Kidney glomerular epithelial cell (primary cell): Measurements from ENCODE around the gene ZNF487.
"Not testable (repeated sequence)": the region's sequence is repeated elsewhere in the genome, so short reads cannot be mapped to it uniquely, and the experiment has no call there.

ENCODE experiments used
- DNase-seq: peaks from one replicate; lab custom pipeline; 2025; lab: John Stamatoyannopoulos, UW

ZNF487 gene

DNA sequence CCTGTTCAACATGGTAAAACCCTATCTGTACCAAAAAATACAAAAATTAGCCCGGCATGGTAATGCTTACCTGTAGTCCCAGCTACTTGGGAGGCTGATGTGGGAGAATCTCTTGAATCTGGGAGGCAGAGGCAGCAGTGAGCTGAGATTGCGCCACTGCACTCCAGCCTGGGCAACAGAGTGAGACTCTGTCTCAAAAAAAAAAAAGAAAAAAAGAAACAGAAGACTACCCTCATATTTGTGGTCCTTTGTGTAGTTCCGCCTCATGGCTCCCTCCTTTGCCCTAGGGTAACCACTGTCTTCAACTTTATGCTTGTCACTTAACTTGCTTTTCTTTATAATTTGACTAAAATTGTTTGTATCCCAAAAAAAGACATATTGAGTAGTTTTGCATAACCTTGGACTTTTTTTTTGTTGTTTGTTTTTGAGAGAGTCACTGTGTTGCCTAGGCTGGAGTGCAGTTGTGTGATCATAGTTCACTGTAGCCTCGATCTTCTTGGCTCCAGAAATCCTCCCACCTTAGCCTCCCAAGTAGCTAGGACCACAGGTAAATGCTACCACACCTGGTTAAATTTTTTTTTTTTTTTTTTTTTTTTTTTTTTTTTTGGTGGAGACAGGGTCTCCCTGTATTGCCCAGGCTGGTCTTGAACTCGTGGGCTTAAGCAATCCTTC is 3.7 kb downstream of the ZNF487 start:
- DNase-seq: no peak

DNA sequence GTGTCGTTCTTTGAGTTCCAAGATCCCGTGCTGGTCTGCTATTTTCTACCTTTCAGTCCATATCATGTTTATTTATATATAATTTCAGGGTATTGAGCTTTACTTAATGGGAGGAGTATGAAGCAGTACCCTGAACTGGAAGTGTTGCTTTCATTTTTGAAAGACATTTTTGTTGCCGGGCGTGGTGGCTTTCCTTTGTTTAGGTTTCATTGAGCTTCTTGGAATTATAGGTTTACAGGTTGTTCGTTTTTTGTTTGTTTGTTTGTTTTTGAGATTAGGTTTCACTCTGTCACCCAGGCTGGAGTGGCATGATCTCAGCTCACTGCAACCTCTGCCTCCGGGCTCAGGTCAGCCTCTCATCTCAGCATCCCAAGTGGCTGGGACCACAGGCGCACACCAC is 7.4 kb downstream of the ZNF487 start:
- no peak for DNase-seq

DNA sequence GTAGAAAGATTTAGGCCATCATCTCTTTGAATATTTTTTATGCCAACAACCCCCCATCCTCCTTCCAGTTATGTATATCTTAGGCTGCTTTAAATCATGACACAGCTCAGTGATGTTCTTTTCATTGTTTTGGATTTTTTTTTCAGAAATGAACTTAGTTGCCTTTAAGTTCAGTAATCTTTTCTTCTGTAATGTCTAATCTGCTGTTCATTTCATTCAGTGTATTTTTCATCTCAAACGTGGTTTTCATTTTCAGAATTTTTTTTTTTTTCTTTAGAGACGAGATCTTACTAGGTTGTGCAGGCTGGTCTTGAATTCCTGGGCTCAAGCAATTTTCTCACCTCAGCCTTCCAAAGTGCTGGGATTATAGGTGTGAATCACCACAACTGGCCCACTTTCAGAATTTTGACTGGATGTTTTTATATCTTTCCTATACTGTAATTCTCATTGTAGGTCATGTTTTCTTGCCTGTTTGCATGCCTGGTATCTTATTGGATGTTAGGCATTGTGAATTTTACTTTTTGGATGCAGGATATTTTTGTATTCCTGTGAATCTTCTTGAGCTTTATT is 8.1 kb downstream of the ZNF487 start:
- no peak for DNase-seq

DNA sequence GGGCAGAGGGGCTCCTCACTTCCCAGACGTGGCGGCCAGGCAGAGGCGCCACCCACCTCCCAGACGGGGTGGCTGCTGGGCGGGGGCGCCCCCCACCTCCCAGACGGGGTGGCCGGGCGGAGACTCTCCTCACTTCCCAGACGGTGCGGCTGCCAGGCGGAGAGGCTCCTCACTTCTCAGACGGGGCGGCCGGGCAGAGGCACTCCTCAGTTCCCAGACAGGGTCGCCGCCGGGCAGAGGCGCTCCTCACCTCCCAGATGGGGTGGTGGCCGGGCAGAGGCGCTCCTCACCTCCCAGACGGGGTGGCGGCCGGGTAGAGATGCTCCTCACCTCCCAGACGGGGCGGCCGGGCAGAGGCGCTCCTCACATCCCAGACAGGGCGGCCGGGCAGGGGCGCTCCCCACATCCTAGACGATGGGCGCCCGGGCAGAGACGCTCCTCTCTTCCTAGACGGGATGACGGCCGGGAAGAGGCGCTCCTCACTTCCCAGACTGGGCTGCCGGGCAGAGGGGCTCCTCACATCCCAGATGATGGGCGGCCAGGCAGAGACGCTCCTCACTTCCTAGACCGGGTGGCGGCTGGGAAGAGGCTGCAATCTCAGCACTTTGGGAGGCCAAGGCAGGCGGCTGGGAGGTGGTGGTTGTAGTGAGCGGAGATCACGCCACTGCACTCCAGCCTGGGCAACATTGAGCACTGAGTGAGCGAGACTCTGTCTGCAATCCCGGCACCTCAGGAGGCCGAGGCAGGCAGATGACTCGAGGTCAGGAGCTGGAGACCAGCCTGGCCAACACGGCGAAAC is 9.5 kb downstream of the ZNF487 start:
- DNase-seq: not testable (repeated sequence)

DNA sequence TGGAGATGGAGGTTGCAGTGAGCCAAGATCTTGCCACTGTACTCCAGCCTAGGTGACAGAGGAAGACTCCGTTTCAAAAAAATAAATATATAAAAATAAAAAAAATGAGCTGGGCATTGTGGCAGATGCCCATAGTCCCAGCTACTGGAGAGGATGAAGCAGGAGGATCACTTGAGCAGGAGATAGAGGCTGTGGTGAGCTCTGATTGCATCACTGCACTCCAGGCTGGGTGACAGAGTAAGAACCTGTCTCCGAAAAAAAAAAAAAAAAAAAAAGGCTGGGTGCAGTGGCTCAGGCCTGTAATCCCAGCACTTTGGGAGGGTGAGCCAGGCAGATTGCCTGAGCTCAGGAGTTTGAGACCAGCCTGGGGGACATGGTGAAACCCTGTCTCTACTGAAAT is 11.8 kb downstream of the ZNF487 start:
- no peak for DNase-seq

DNA sequence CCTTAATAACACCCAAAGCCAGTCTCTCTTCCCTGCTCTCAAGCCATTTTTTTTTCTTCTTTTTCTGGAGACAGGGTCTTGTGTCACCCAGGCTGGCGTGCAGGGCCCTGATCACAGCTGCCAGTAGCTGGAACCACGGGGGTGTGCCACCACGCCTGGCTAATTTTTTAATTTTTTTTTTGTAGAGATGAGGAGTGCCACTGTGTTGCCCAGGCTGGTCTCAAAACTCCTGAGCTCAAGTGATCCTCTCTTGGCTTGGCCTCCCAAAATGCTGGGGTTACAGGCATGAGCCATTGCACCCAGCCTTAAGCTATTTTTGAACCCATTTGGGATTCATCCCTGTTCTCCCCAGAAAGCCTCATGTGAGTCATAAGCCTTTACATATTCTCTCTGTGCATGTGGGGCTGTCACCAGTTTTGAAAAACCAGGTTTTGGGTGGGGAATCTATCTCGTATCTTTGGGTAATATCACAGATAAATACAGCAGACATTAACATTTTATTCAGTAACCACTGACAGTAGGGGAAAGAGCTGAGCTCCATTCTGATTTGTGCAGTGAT is 15.5 kb downstream of the ZNF487 start:
- no peak for DNase-seq

DNA sequence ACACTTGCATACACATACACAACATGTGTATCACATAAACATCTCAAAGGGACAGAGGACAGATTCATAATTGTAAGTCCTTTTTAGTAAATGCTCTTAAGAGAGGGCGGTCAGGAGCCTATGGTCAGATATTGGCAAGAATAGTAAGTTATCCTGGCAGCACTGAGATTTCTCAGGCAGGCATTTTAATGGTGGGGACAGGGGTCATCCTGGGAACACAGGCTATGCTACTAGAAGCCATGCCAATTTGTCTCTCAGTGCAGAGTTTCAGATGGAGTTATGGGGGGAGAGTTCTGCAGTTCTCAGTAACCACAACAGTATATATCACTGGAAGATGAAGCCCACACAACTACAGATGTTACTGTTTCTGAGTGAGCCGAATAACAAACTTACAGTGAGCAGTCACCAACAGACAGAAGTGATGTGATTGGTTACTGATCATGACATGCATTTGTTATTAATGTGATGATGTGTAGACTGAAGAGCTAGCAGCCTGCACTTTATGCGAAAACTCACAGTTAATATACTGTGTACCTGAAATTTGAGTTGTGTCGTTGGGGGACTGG is 16.4 kb downstream of the ZNF487 start:
- no peak for DNase-seq

DNA sequence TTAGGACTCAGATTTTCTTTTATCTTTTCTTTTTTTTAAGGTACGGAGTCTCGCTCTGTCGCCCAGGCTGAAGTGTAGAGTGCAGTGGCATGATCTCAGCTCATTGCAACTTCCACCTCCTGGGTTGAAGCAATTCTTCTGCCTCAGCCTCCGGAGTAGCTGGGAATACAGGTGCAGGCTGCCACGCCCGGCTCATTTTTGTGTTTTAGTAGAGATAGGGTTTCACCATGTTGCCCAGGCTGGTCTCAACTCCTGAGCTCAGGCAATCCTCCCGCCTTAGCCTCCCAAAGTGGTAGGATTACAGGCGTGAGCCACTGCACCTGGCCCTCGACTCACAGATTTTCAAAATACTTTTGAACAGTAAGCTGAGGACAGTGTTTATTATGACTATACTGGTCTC is 17.1 kb downstream of the ZNF487 start:
- not testable (repeated sequence) for DNase-seq

DNA sequence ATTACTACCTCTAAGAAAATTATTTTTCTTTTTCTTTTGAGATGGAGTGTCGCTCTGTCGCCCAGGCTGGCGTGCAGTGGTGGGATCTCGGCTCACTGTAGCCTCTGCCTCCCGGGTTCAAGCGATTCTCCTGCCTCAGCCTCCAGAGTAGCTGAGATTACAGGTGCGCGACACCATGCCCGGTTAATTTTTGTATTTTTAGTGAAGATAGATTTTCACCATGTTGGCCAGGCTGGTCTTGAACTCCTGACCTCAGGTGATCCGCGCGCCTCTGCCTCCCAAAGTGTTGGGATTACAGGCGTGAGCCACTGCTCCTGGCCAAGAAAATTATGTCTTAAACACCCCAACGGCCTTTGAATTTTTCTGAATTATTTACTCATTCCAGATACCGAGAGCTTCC is 19.6 kb downstream of the ZNF487 start:
- not testable (repeated sequence) for DNase-seq

DNA sequence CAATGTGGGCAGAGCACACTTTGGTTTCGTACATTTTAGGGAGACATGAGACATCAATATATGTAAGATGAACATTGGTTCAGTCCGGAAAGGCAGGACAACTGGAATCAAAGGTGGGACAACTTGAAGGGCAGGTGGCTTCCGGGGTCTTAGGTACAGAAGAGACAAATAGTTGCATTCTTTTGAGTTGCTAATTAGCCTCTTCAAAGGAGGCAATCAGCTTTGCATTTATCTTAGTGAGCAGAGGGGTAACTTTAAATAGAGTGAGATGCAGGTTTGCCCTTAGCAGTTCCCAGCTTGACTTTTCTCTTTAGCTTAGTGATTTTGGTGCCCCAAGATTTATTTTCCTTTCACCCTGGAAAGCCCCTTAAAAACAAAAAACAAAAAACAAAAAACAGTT is 21.3 kb downstream of the ZNF487 start:
- no peak for DNase-seq

DNA sequence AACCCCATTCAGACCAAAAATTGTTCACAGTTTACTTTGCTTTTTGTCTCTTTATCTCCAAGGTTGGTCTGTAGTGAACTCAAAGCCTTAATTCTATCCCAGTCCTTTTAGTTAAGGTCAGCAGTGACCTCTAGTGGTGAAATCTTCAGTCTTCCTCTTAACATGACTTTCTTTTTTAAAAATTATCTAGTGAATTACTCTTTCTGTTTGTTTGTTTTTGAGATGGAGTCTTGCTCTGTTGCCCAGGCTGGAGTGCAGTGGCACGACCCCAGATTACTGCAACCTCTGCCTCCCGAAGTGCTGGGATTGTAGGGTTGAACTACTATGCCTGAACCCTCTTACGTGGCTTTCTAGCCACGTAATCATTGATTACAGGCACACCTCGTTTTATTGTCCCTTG is 25.0 kb downstream of the ZNF487 start:
- DNase-seq: peak; percentile 74

DNA sequence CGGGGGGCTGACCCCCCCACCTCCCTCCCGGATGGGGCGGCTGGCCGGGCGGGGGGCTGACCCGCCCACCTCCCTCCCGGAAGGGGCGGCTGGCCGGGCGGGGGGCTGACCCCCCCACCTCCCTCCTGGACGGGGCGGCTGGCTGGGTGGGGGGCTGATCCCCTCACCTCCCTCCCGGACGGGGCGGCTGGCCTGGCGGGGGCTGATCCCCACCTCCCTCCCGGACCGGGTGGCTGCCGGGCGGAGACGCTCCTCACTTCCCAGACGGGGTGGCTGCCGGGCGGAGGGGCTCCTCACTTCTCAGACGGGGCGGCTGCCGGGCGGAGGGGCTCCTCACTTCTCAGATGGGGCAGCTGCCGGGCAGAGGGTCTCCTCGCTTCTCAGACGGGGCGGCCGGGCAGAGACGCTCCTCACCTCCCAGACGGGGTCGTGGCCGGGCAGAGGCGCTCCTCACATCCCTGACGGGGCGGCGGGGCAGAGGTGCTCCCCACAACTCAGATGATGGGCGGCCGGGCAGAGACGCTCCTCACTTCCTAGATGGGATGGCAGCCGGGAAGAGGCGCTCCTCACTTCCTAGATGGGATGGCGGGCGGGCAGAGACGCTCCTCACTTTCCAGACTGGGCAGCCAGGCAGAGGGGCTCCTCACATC is 28.3 kb downstream of the ZNF487 start:
- DNase-seq: not testable (repeated sequence)

DNA sequence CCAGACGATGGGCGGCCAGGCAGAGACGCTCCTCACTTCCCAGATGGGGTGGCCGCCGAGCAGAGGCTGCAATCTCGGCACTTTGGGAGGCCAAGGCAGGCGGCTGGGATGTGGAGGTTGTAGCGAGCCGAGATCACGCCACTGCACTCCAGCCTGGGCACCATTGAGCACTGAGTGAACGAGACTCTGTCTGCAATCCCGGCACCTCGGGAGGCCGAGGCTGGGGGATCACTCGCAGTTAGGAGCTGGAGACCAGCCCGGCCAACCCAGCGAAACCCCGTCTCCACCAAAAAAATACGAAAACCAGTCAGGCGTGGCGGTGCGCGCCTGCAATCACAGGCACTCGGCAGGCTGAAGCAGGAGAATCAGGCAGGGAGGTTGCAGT is 28.8 kb downstream of the ZNF487 start:
- not testable (repeated sequence) for DNase-seq

DNA sequence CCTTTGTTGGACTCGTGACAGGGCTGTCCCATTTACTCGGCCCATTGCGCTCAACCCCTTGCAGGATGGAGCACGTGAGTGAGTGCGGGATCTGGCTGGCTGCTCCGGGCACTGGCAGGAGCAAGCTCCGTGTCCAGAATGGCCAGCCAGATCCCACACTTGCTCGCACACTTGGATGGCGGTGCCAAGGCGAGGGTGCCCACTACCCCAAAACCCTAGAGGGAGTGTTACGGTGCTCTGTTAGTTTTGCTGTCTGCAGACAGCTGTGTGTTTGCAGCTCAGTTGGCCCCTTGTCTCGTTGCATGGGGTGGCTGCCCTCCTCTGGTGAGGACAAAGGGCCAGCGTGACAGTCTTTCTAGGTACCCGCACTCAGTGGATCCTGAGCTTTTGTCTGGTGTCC is 34.2 kb downstream of the ZNF487 start:
- no peak for DNase-seq

DNA sequence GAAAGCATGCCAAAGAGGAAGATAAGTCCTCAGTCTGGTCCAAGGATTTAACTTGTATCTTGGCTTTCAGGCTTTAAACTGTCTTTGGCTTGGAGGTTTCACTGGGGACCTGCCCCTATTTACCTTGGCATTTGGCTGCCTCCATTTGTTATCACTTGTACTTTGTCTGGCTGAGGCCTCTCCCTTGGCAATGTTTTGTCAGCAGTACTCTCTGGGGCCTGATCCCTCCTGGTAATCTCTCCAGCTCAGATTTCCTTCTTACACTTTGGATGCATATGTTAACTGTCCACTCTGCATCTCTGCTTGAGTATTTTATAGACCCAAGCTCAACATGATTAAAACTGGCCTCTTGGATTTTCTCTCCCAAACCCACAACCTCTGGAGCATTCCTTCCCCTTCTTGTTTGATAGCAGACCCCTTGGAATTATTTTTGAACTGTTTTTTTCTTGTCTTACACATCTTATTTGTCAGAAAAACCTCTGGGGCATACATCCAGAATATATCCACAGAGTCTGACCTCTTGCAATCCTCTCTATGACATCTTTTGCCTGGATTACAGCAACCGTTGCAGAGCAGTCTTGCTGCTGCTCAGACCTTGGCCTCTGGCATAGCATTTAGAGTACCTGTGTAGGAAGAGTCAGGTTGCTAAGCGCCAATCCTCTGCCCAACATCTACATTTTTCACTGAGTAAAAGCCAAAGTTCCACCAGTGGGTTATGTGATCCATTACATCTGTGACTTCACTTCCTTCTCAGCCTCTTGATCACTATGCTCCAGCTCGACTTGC is 35.2 kb downstream of the ZNF487 start:
- DNase-seq: no peak

DNA sequence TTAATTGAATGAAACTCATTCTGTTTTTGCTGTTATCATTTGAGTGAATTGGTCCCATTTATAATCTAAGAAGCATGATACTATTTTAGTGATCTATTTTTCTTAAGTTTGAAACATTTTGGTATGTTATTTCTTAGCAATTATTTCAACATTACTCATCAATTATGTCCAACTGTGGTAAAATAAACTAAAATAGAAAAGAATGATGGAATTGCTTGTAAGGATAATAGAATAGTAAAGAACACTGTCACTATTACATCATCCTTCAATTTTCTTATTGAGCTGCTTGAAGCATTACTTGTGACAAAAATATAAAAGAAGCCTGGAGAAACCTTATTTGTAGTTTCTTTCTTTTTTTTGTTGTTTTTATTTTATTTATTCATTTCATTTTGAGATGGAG is 42.4 kb downstream of the ZNF487 start:
- no peak for DNase-seq

DNA sequence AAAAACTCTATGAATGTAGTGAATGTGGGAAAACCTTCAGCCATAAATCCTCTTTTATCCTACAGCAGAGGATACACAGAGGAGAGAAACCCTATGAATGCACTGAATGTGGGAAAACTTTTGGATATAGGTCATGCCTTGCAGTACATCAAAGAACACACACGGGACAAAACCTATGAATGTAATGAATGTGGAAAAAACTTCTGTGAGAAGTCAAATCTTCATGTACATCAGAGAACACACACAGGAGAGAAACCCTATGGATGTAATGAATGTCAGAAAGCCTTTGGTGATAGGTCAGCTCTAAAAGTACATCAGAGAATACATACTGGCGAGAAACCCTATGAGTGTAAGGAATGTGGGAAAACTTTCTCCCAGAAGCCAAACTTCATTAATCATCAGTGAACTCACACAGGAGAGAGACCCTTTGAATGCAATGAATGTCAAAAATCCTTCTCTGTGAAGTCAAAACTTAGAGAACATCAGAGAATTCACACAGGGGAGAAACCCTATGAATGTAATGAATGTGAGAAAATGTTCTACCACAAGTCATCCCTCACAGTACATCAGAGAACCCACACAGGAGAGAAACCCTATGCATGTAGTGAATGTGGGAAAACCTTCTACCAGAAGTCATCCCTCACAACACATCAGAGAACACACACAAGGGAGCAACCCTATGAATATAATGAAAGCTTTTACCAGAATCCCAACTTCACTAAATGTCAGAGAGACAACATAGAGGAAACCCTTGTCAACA is 45.6 kb downstream of the ZNF487 start:
- no peak for DNase-seq

DNA sequence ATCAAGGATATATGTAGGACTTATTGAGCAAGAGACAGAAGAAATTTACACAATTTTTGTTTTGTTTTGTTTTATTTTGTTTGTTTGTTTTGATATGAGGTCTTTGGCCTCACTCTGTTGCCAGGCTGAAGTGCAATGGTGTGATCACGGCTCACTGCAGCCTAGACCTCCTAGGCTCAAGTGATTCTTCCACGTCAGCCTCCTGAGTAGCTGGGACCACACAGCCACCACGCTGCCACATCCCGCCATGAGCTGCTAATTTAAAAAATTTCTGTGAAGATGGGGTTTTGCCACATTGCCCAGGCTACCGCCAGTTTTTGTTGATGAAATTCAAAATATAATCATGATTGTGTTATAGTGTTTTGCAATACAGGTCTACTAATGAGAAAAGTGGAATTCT is 54.9 kb downstream of the ZNF487 start:
- DNase-seq: no peak

DNA sequence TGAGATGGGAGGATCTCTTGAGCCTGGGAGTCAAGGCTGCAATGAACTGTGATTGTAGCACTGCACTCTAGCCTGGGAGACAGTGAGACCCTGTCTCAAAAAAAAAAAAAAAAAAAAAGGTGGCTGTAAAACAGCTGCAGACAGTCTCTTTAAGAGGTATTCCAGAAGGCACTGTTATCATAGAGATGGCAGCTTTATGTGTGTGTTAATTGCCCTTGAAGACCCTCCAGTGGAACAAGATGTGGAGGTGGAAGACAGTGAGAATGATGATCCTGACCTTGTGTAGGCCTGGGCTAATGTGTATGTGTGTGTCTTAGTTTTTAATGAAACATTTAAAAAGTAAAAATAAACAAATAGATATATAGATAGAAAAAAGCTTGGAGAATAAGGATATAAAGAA is 66.0 kb downstream of the ZNF487 start:
- no peak for DNase-seq

DNA sequence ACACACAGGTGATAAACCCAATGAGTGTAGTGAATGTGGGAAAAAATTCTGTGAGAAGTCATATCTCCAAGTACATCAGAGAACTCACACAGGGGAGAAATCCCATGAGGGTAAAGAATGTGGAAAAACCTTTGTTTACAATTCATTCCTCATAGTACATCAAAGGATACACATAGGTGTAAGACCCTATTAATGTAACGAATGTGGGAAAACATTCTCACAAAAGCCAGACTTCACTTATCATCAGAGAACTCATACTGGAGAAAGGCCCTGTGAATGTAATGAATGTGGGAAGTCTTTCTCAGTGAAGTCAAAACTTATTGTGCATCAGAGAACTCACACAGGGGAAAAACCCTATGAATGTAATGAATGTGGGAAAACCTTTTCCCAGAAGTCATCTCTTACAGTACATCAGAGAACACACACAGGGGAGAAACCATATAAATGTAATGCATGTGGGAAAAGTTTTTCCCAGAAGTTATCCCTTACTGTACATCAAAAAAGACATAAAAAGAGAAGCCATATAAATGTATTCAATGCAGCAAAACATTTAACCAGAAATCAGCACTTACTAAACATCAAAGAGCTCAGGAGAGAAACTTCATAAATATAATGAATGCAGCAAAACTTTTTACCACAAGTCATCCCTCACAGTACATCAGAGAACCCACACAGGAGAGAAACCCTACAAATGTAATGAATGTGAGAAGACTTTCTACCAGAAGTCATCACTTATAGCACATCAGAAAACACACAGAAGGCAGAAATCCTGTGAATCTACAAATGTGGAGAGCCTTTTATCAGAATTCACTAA is 87.7 kb downstream of the ZNF487 start:
- no peak for DNase-seq
